Upper lobe of left lung (tissue), 4 donors: ENCODE data around the gene NAPB.

Source experiments
- CTCF ChIP-seq, 6 experiments: fragments of 450-650 bp in 4 of 6; fragments of 200-600 bp in 2 of 6; sonication (generic) in 2 of 6; IDR thresholded peaks; one replicate each; pipeline ENCODE4 v1.5.1; 2016 to 2019; ENCODE audit warnings: antibody characterized with exemption in 6 of 6
- POLR2AphosphoS5 ChIP-seq, 2 donors: sonication (generic); formaldehyde crosslinking; IDR thresholded peaks; one replicate each; pipeline ENCODE4 v1.5.1; 2017; ENCODE audit warnings: antibody characterized with exemption in 2 of 2

GRCh38 chr20:23406880-23407279, 14.4 kb downstream of the NAPB start:
- TF ChIP-seq POLR2AphosphoS5 (IDR thresholded peaks at IDR 0.05) (no peak), CTCF (IDR thresholded peaks at IDR 0.05) (no peak)
